ENCODE data around the gene GTF2F2. TPM values are rescaled to one million over a fixed set of nuclear protein-coding genes. Genes with fewer than 3 reads are reported as not detected.

Gene GTF2F2
- total and polyA plus RNA-seq, 9 of the 15 experiments (the other 6 are each of a cell fraction or from before 2014, with no cell fraction given): 19.7 to 44.8 (median 32.4) TPM

GRCh38 chr13:45184693-45185092 lies 64.4 kb downstream of the GTF2F2 start (continued):
- TF ChIP-seq, protein P1, sequence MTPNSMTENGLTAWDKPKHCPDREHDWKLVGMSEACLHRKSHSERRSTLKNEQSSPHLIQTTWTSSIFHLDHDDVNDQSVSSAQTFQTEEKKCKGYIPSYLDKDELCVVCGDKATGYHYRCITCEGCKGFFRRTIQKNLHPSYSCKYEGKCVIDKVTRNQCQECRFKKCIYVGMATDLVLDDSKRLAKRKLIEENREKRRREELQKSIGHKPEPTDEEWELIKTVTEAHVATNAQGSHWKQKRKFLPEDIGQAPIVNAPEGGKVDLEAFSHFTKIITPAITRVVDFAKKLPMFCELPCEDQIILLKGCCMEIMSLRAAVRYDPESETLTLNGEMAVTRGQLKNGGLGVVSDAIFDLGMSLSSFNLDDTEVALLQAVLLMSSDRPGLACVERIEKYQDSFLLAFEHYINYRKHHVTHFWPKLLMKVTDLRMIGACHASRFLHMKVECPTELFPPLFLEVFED (CRISPR knock-in tag; conservative IDR thresholded peaks at IDR 0.05): no peak
- TF ChIP-seq ZBTB8A (IDR thresholded peaks at IDR 0.05; ENCODE audit: partially characterized antibody): no peak
- TF ChIP-seq NEUROD1 (IDR thresholded peaks at IDR 0.05; ENCODE audit: borderline replicate concordance, low read depth, low read length, partially characterized antibody): no peak
- no peak for TF ChIP-seq THRA (IDR thresholded peaks at IDR 0.05)
- no peak for TF ChIP-seq ZNF121 (CRISPR knock-in tag; conservative IDR thresholded peaks at IDR 0.05)
- TF ChIP-seq, protein P2, sequence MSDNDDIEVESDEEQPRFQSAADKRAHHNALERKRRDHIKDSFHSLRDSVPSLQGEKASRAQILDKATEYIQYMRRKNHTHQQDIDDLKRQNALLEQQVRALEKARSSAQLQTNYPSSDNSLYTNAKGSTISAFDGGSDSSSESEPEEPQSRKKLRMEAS (CRISPR knock-in tag; IDR thresholded peaks at IDR 0.05): no peak
- TF ChIP-seq ZNF561 (CRISPR knock-in tag; conservative IDR thresholded peaks at IDR 0.05): no peak

GRCh38 chr13:45185286-45185685 lies 65.0 kb downstream of the GTF2F2 start:
- Histone ChIP-seq H3K36me3 (ENCODE audit: control insufficient read depth, insufficient read depth, low read length) (peaks cover 9% of the 10 kb centered on the region; the same call in 2 of the 3 replicates), H3K27ac (ENCODE audit: extremely low read depth, low read depth, low read length) (no peak overlapping the region), H3K4me3 (no peak overlapping the region), H3K4me1 (replicated peaks in 1 of 2; ENCODE audit: control insufficient read depth in 2 of 2, insufficient read depth in 2 of 2, low read length in 2 of 2) (no peaks in the 10 kb centered on the region; a peak in 1 of 5 replicates), H3K4me2 (ENCODE audit: insufficient read depth, low read length) (no peak overlapping the region), H2AFZ (ENCODE audit: low read depth, low read length) (no peak overlapping the region), H3K27me3 (ENCODE audit: control insufficient read depth in 2 of 2, insufficient read depth in 2 of 2, low read length in 2 of 2) (no peaks in the 10 kb centered on the region), H3K9me1 (ENCODE audit: control insufficient read depth, insufficient read depth, low read length) (no peaks in the 10 kb centered on the region), H3K9ac (ENCODE audit: insufficient read depth in 1 of 2, low read depth in 2 of 2, low read length in 2 of 2) (no peak overlapping the region), H3K9me3 (replicated peaks; ENCODE audit: control insufficient read depth, insufficient read depth, low read depth, low read length) (no peaks in the 10 kb centered on the region), H3K79me2 (ENCODE audit: control insufficient read depth, insufficient read depth, low read length) (peaks cover 2% of the 10 kb centered on the region; the same call in 2 of the 3 replicates), H4K20me1 (replicated peaks; ENCODE audit: control insufficient read depth, insufficient read depth, low read length) (no peaks in the 10 kb centered on the region)
- in situ Hi-C loops (cut with MboI): no loop called here
- WGBS (ENCODE audit: insufficient coverage, low coverage, missing lambda C conversion rate): 91% methylated on average over 2 of the region's 2 CpGs
- FAIRE-seq (no peak), ATAC-seq (no peak), DNase-seq (ENCODE audit: extremely low read depth in 1 of 4, low spot score in 3 of 4) (no peak)
- intact Hi-C loops (cut with micrococcal nuclease): no loop called here
- no TSS peak for BruUV-seq (replicated peaks)
- ChIA-PET POLR2A (interaction anchor here (1.2 kb wide), 1 partner anchor 8 kb away, joined by 3 read pairs; no protein-coding TSS in a partner anchor), CTCF (ENCODE audit: low intra/inter-chr PET ratio) (no interaction called here)
- no peak for TF ChIP-seq TARDBP (IDR thresholded peaks at IDR 0.05)
- no peak for TF ChIP-seq PTRF (tag; IDR thresholded peaks at IDR 0.05)
- TF ChIP-seq SRSF7 (optimal IDR thresholded peaks at IDR 0.05; ENCODE audit: low read depth, low read length): no peak
- no peak for TF ChIP-seq PCBP2 (IDR thresholded peaks at IDR 0.05; ENCODE audit: low read depth, low read length, poor library complexity, severe bottlenecking)
- TF ChIP-seq DIDO1 (tag; IDR thresholded peaks at IDR 0.05; ENCODE audit: low read depth): no peak
- TF ChIP-seq ZBTB2 (IDR thresholded peaks at IDR 0.05): no peak
- TF ChIP-seq HNRNPL (IDR thresholded peaks at IDR 0.05; ENCODE audit: low read depth, low read length): no peak
- TF ChIP-seq, protein P3, sequence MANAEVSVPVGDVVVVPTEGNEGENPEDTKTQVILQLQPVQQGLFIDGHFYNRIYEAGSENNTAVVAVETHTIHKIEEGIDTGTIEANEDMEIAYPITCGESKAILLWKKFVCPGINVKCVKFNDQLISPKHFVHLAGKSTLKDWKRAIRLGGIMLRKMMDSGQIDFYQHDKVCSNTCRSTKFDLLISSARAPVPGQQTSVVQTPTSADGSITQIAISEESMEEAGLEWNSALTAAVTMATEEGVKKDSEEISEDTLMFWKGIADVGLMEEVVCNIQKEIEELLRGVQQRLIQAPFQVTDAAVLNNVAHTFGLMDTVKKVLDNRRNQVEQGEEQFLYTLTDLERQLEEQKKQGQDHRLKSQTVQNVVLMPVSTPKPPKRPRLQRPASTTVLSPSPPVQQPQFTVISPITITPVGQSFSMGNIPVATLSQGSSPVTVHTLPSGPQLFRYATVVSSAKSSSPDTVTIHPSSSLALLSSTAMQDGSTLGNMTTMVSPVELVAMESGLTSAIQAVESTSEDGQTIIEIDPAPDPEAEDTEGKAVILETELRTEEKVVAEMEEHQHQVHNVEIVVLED (CRISPR knock-in tag; IDR thresholded peaks at IDR 0.05): no peak
